Measurements from ENCODE around the gene MISP3.

MISP3 gene

DNA sequence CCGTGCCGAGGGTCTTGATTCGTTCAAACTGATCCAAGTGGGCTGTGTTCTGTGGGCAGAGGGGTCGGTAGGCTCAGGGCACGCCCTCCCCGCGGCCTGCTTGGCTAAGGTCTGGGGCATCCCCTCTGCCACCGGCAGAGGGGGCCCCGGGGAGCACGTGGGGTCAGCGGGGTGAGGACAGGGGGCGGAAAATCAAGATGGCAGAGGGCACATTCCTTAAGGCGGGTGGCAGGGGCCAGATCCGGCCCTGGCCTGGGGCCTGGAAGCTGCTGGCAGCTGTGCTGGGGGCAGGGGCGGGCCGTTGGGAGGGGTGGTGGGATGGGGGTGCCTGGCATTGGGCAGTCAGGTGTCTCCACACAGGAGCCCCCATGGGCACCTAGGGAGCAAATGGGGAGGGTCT lies 34.3 kb downstream of the MISP3 start:
- DNase-seq = no peak

DNA sequence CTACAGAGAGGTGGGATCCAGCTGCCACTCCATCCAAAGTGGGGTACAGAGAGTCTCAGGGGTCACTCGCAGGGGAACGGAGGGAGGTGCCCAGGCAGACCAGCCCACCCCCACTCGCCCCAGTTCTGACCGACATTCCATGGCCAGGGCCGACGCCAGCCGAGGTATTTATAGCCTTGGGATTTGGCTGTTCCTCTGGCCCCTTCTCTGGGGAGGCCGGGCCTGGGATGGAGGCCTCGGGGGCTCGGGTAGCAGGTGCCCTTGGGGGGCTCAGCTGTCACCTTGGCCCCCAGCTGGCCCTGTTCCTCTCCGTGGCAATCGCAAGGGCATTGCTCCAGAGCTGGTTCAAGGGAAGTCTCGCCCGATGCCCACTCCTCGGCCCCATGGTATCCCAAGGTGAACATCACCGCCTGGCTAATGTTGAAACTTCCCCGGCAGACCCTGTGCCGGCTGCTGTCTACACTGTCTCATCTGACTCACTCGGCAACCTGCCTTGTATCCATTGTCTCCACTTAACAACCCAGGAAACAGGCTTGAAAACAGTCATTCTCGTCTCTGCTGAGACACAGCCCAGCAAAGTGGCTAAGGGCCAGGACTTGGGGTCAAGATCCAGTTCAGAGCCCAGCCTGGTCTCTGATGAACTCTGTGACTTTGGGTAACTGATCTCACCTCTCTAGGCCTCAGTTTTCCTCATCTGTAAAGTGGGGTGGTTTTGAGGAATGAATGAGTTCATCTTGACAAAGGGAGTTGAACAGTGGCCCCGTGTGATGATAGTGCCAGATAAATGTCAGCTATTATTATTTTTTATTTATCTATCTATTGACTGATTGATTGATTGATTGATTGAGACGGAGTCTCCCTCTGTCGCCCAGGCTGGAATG lies 35.2 kb downstream of the MISP3 start:
- no peak for DNase-seq

- DNase-seq = no peak
Observed at GRCh38 chr19:14110650-14111049, 38.1 kb downstream of the MISP3 start.

DNA sequence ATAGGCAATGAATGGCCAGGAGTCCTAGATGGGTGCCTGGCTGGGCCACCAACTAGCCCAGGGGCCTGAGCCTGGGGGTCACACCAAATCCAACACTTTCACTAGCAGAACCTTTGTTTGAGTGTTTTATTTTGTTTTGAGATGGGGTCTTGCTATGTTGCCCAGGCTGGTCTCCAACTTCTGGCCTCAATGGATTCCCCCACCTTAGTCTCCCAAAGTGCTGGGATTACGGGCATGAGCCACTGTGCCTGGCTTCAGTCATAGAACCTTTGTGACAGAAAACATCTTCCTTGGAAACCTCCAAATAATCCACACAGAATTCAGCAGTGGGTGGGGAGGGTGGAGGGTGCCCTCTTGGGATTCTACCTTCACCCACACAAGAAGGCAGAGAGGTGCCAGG lies 38.9 kb downstream of the MISP3 start:
- no peak for DNase-seq

- DNase-seq = no peak
Observed at GRCh38 chr19:14112051-14112808, 39.6 kb downstream of the MISP3 start.

DNA sequence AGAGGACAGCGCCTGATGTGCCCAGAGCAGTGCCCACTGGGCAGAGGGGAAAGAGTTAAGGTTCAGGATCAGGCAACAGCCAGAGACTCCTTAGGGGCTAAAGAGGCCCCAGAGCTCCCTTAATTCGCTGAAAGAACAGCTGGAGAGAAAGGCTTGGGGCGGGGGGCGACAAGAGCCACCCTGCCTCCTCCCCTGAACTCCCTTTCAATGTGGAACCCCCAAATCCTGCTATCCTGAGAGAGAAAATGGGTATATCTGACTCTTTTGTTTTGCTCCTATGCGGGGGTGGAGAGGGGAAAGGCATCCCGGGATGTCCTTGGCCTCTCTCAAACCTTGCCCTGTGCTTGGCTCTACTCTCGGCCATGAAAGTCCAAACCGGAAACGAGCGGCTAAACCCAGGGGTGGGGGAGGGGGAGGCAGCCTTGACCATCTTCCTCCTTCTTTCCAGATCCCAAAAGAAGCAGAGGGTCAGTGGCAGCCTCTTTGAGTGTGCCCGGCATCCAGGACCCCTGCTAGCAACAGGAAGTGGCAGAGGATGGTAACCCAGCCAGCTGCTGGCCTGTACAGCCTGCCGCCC lies 40.3 kb downstream of the MISP3 start:
- no peak for DNase-seq

DNA sequence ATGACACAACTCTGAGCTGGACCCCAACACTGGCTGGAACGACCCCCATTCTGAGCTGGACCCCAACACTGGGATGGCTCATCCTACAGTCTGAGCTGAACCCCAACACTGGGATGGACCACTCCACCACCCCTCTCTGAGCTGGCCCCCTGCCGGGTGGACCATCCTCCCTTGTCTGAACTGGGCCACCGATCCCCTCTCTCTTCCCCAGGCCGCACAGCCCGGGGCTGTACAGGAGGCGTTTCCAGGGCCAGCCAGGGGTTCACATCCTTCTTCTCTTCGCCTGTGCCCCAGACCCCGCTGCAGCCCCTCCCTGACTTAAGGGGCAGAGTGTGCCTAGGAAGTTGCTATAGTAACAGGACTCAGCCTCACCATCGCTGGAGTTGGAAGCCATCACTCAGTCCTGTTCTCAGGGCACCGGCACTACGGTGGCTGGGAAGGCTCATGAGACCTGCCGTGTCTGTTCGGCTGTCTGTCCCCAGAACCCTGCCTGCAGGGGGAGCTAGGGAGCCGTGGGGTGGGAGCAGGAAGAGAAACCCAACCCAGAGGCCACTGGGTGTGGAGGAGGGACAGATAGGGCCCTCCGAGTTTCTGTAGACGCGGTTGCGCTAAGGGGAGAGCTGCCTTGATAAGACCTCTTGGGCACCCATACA lies 41.3 kb downstream of the MISP3 start:
- DNase-seq = peak; percentile 49

- DNase-seq = no peak
Observed at GRCh38 chr19:14114439-14114838, 41.9 kb downstream of the MISP3 start.

DNA sequence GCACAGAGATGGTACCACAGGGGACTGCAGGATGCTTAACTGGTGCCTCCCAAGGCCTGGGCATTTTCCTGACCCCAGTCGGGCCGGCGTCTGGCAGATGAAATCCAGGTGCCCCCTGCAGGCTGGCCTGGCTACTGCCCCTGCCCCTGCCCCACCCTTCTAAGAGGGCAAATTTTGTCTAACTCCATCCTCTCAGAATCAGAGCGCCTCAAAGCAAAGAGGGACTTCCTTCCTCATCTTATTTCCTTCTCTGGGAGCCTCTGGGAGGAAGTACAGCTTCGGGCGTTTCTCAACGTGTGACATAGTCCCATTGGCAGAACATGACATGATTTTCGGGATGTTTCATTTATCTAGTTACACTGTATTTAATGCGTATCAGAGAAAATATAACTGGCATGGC lies 42.3 kb downstream of the MISP3 start:
- DNase-seq = peak; percentile 63

DNA sequence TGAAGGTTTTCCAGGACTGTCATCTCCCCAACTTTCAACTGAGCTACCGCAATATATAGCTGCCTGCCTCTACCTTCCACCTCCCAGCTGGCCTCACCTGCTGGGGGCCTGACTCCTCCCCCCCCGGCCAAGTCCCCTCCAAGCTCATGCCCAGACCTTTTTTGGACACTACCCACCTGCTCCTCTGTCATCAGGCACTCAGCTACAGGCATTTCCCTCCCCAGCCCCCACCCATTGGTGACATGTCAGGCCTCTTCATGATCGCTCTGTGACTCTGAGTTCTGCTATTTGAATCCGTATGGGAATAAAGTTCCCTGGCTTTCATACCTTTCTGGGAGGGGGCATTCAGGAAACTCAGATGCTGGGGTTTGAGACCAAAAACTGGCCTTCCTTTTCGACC lies 43.2 kb downstream of the MISP3 start:
- DNase-seq = no peak

DNA sequence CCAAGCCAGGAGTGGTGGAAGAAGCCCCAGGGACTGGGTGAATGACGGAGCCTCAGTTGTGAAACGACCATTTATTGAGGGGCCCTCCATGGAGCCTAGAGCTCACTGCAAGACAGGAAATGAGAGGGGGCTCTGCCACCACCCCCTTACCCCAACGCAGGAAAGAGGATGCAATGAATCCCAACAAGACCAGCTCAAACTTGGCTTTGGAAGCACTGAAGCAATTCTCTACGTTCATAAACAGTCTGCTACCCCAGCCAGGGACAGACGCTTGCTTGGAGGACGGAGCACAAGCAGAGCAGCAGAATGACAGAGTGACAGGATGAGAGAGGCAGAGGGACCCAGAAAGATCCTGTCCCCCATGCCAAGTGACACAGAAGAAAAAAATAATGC lies 43.9 kb downstream of the MISP3 start:
- DNase-seq = no peak

GRCh38 chr19:14116918-14117578 lies 44.5 kb downstream of the MISP3 start:
- peak; percentile 18 for DNase-seq

GRCh38 chr19:14117668-14118164 lies 45.1 kb downstream of the MISP3 start, which contains the start of gene PRKACA:
Gene PRKACA, minus strand, starts transcription at chr19:14117762. Its CDS starts 215 bp downstream, at chr19:14117547.
- peak; percentile 99 for DNase-seq

DNA sequence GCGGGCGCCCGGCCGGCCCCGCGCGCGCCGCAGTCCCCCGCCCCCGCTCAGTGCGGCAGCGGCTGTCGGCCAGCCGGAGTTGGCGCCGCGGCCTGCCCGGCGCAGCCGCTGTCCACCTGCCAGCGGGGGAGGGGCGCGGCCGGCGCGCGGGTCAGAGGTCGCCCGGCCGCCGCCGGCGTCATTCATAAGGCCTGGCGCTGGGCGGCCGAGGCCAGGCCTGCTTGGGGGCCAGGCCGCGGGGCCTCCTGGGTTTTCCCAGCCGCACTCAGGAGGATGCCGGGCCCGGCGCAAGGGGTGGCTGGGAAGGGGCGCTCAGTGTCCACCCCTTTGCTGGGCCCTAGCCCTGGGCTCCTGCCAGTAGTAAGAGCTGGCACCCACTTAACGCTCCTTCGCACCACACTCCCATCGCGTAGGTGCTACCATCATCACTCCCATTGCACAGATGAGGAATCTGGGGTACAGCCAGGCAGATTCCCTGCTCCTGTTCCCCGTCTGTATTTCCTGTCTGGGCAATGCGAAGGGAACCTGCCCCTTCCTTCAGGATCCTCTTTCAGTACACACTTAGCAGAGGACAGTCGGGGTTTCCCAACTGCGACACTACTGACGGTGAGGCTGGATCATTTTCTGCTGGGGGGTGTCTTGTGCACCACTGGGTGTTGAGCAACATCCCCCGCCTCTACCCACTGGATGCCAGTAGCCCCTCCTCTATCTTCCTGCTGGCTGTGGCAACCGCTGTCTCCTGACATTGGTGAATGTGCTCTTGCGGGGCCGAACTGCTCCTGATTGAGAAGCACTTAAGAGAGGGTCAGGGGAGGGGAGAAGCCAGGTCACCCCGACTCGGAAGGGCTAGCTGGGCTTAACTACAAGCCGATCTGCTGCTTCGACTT lies 45.8 kb downstream of the MISP3 start:
- peak; percentile 67 for DNase-seq

GRCh38 chr19:14119146-14119545 lies 46.6 kb downstream of the MISP3 start:
- no peak for DNase-seq

DNA sequence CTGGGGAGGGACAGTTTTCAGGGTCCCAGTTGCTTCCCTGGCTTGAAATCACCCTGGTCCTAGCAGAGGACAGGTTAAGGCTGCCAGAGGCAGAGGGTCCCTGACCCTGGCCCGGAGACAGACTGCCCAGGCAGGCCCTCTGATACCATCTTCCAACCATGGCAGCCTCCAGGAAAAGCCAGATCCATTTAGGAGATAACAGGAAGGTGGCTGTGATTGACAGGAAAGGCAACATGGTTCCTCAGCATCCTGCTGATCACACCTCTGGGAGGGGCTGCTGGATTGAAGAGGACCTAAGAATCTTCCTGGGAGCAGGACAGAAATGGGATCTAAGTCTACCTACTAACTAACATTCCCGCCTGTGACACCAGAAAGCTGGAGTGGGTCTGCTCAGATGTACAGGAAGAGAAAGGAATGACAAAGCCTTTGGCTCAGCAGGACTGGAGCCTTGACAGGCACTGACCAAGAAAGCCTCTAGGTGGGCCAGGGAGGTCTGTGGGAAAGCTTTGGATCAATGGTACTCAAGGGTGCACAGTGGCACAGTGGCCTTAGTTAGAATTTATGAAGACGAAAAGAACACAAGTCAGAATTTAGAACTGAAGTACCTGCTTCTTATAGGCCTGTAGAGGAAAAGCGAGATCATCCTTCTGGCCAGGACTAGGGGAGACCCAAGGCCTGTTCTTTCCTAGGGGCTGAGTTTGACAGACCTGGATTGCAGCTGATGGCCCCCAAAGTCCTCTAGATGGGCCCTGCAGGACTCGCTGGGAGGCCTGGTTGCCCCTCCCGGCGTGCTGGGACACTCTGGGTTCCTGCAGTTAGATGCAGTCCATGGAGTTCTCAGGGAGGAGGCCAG lies 47.3 kb downstream of the MISP3 start:
- no peak for DNase-seq

DNA sequence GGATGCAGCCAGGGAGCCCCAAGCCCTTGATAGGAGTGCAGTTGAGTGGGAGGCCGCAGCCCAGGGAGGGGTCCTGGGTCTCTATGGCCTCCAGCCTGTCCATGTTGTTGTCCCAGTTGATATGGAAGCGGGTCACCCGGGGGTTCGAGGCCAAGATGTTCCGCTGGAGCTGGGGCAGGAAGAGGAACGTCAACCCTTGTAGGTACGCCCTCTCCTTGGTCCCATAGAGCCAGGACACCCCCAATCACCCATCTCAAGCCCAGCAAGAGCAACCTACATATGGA lies 47.9 kb downstream of the MISP3 start:
- DNase-seq = no peak

DNA sequence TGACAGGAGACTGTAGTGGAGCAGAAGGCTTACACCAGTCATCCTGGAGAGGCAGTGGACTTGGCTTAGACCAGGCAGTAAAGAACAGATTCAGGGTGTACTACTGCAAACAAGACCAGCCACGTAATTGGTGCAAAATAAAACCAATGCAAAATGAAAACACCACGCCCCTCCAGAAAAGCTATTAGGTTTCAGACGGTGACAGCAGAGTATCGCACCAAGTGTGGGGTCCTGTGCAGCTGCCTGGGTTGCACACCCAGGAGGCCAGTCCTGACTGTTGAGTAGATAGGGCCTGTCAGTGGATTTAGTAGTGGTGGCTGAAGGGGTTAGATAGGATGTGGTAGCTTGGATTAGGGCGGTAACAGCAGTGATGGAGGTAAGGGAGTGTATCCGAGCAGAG lies 50.3 kb downstream of the MISP3 start:
- DNase-seq = no peak

Data from CD4-positive, alpha-beta T cell treated with Interleukin-17A for 1 hour (primary cell).